A549 (cell line): Measurements from ENCODE around the gene DCDC2. TPM values are rescaled to one million over a fixed set of nuclear protein-coding genes. Genes with fewer than 3 reads are reported as not detected.
"Not testable (repeated sequence)": the region's sequence is repeated elsewhere in the genome, so short reads cannot be mapped to it uniquely, and the experiment has no call there.

ENCODE experiments used
- ATAC-seq, 2 experiments: fragments of 200-7000 bp in 1 of 2; fragments of >200 bp in 1 of 2; cut with Nextera tagmentation in 1 of 2; cut with Tn5 transposase in 1 of 2; 3 replicates each; pipeline versions ENCODE4 v1.8.0 to v1.9.1; 2018 to 2020; ENCODE audit warnings: mild to moderate bottlenecking in 1 of 2, moderate library complexity in 1 of 2
- CTCF ChIA-PET: fragments of 300-600 bp; sonication (Branson Sonifier 250); formaldehyde crosslinking; extraction: SDS; loops from one replicate; lab custom pipeline; 2021; ENCODE audit warnings: antibody characterized with exemption, inconsistent platforms; lab: Yijun Ruan, JAX
- POLR2A ChIA-PET: fragments of 350-600 bp; formaldehyde crosslinking; extraction: SDS; loops from one replicate; lab custom pipeline; 2021; ENCODE audit warnings: antibody characterized with exemption, inconsistent platforms; lab: Yijun Ruan, JAX
- DNase-seq, 2 experiments: peaks; one replicate each; pipeline versions ENCODE4 v3.0.0 to v3.0.0-alpha.2; 2011 to 2016; ENCODE audit warnings: low read depth in 1 of 2, low spot score in 1 of 2
- FAIRE-seq: peaks from 2 replicates; lab custom pipeline; 2011; peaks lifted over from hg19 to GRCh38; lab: Jason Lieb, UNC
- H3K27ac ChIP-seq, 2 experiments: fragments of >200 bp; sonication (Bioruptor Twin); formaldehyde crosslinking; 3 replicates each; pipeline ENCODE4 v1.5.1; 2016 to 2017
- H3K4me1 ChIP-seq: fragments of >200 bp; sonication (Bioruptor Twin); formaldehyde crosslinking; 3 replicates; pipeline ENCODE4 v1.6.1; 2016
- H3K4me2 ChIP-seq: fragments of >200 bp; sonication (Bioruptor Twin); formaldehyde crosslinking; 3 replicates; pipeline ENCODE4 v1.6.1; 2016
- H3K4me3 ChIP-seq: fragments of >200 bp; sonication (Bioruptor Twin); formaldehyde crosslinking; 3 replicates; pipeline ENCODE4 v1.5.1; 2016
- H3K9me3 ChIP-seq: fragments of >200 bp; sonication (Bioruptor Twin); formaldehyde crosslinking; 3 replicates; pipeline ENCODE4 v1.6.1; 2016
- E2F6 ChIP-seq: IDR thresholded peaks from 2 replicates; pipeline ENCODE4 v1.6.1; 2012; ENCODE audit warnings: low read depth, borderline replicate concordance
- ELK1 ChIP-seq: fragments of 150-350 bp; IDR thresholded peaks from 2 replicates; pipeline ENCODE4 v1.6.1; 2014; ENCODE audit warnings: low read depth, mild to moderate bottlenecking, low read length
- HDAC2 ChIP-seq: fragments of 200-600 bp; sonication (generic); IDR thresholded peaks from 2 replicates; pipeline ENCODE4 v1.6.1; 2016
- HES2 ChIP-seq: fragments of >200 bp; sonication (Bioruptor Twin); formaldehyde crosslinking; IDR thresholded peaks from 2 replicates; pipeline ENCODE4 v1.6.1; 2016
- HEYL ChIP-seq: fragments of 250-450 bp; sonication (Bioruptor Pico); IDR thresholded peaks from 2 replicates; pipeline ENCODE4 v1.8.0; 2021; ENCODE audit warnings: mild to moderate bottlenecking, moderate library complexity
- HOXA7 ChIP-seq: fragments of 250-450 bp; sonication (Bioruptor Pico); IDR thresholded peaks from 2 replicates; pipeline ENCODE4 v1.5.0; 2020; ENCODE audit warnings: mild to moderate bottlenecking, moderate library complexity
- HOXB13 ChIP-seq: fragments of 250-450 bp; sonication (Bioruptor Pico); IDR thresholded peaks from 2 replicates; pipeline ENCODE4 v1.5.0; 2020; ENCODE audit warnings: low read depth, mild to moderate bottlenecking, moderate library complexity
- HOXB5 ChIP-seq: fragments of 250-450 bp; sonication (Bioruptor Pico); IDR thresholded peaks from 2 replicates; pipeline ENCODE4 v1.5.0; 2020; ENCODE audit warnings: mild to moderate bottlenecking, moderate library complexity
- JUN ChIP-seq, 2 experiments: fragments of >200 bp; sonication (Bioruptor Twin); formaldehyde crosslinking; IDR thresholded peaks; 2 replicates in 1 of 2; 3 replicates in 1 of 2; pipeline ENCODE4 v1.6.1; 2016 to 2017
- MAFK ChIP-seq: fragments of 450-650 bp; IDR thresholded peaks from 2 replicates; pipeline ENCODE4 v1.6.1; 2014; ENCODE audit not compliant: partially characterized antibody
- MAX ChIP-seq: IDR thresholded peaks from 2 replicates; pipeline ENCODE4 v1.6.1; 2012
- MYC ChIP-seq: IDR thresholded peaks from 2 replicates; pipeline ENCODE4 v1.6.1; 2012; ENCODE audit warnings: mild to moderate bottlenecking, inconsistent platforms, low read length, improper control_type of control experiment, borderline replicate concordance
- NPAS2 ChIP-seq: fragments of 250-450 bp; sonication (Bioruptor Pico); IDR thresholded peaks from 2 replicates; pipeline ENCODE4 v1.8.0; 2022; ENCODE audit warnings: mild to moderate bottlenecking, moderate library complexity, borderline replicate concordance
- NR3C1 ChIP-seq: fragments of >200 bp; sonication (Bioruptor Twin); formaldehyde crosslinking; IDR thresholded peaks from 3 replicates; pipeline ENCODE4 v1.6.1; 2017
- POLR2A ChIP-seq: IDR thresholded peaks from 2 replicates; pipeline ENCODE4 v1.6.1; 2012; ENCODE audit warnings: mild to moderate bottlenecking, low read length
- REST ChIP-seq: fragments of 200-600 bp; sonication (generic); IDR thresholded peaks from 2 replicates; pipeline ENCODE4 v1.6.1; 2016; ENCODE audit warnings: antibody characterized with exemption, mild to moderate bottlenecking, moderate library complexity
- RFX5 ChIP-seq: fragments of 450-650 bp; IDR thresholded peaks from 2 replicates; pipeline ENCODE4 v1.7.1; 2014; ENCODE audit warnings: antibody characterized with exemption, mild to moderate bottlenecking, moderate library complexity
- RNF2 ChIP-seq: fragments of 200-600 bp; sonication (generic); IDR thresholded peaks from 2 replicates; pipeline ENCODE4 v1.6.1; 2016; ENCODE audit warnings: low read depth, mild to moderate bottlenecking, antibody characterized with exemption, moderate library complexity, borderline replicate concordance
- SMC3 ChIP-seq: fragments of >200 bp; sonication (Bioruptor Twin); formaldehyde crosslinking; IDR thresholded peaks from 3 replicates; pipeline ENCODE4 v1.6.1; 2018; ENCODE audit warnings: inconsistent platforms
- ZFP36 ChIP-seq: fragments of 450-650 bp; IDR thresholded peaks from 2 replicates; pipeline ENCODE4 v1.6.1; 2014; ENCODE audit warnings: borderline replicate concordance; ENCODE audit not compliant: partially characterized antibody
- ZNF302 ChIP-seq: fragments of 250-450 bp; sonication (Bioruptor Pico); IDR thresholded peaks from 2 replicates; pipeline ENCODE4 v1.9.0; 2021; ENCODE audit warnings: inconsistent platforms, mild to moderate bottlenecking, moderate library complexity
- WGBS: methylation state at CpG from one replicate; pipeline ENCODE4 v1.1.6; 2017; ENCODE audit errors: missing lambda C conversion rate; 5-methylcytosine and 5-hydroxymethylcytosine counted together
- polyA plus RNA-seq, 4 experiments: library from polyadenylated mRNA; depleted of rRNA in 3 of 4; stranded (reverse); fragments of >200 nt; fragmentation: RNase III in 1 of 4; extraction: RNeasy Plus Mini Kit Qiagen cat#74134 plus additional on column Dnase treatment in 1 of 4; gene quantifications; 2 replicates in 3 of 4; 3 replicates in 1 of 4; pipeline ENCODE4 v1.2.3, GENCODE V29; 2011 to 2017

Gene DCDC2
- polyA plus RNA-seq, 2 of the 4 experiments (the other 2 are of a cell fraction) = 9.1 to 9.4 TPM

GRCh38 chr6:24147511-24148153 lies 210.2 kb downstream of the DCDC2 start:
- ChIA-PET CTCF (interaction anchor here (1.2 kb wide), 1 partner anchor 57 kb away, joined by 3 read pairs; no protein-coding TSS in a partner anchor), POLR2A (no interaction called here)
- Histone ChIP-seq H3K9me3 (no peaks in the 10 kb centered on the region), H3K4me1 (no peaks in the 10 kb centered on the region), H3K27ac (no peak overlapping the region), H3K4me2 (no peak overlapping the region), H3K4me3 (no peak overlapping the region)
- FAIRE-seq (no peak), DNase-seq (no peak), ATAC-seq (no peak)
- TF ChIP-seq RNF2 (no peak), MAX (no peak), NPAS2 (CRISPR knock-in tag) (no peak), HES2 (no peak), HOXB13 (CRISPR knock-in tag) (no peak), MAFK (no peak), HEYL (CRISPR knock-in tag) (no peak), HOXA7 (CRISPR knock-in tag) (no peak), HDAC2 (no peak)
- TF ChIP-seq, all 56 proteins: peak for 0
- WGBS = 41% methylated on average over 8 of the region's 8 CpGs

- no peak overlapping the region for H3K27ac ChIP-seq
- DNase-seq (no peak), ATAC-seq (no peak)
- no peaks in the 10 kb centered on the region for H3K9me3 ChIP-seq
- no peak for TF ChIP-seq RNF2
- TF ChIP-seq POLR2A = no peak
- TF ChIP-seq NR3C1 = no peak
- no peak for TF ChIP-seq ELK1
- no peak for TF ChIP-seq MYC
- TF ChIP-seq ZFP36 = no peak
- TF ChIP-seq REST = no peak
- peak; percentile 42 for TF ChIP-seq MAFK
- TF ChIP-seq, all 56 proteins: peak for 1
- no peak for FAIRE-seq
- Histone ChIP-seq H3K4me3 (no peak overlapping the region), H3K4me2 (no peak overlapping the region), H3K4me1 (no peaks in the 10 kb centered on the region)
- POLR2A ChIA-PET = no interaction called here
- whole genome bisulfite sequencing = 70% methylated on average over 3 of the region's 3 CpGs
- CTCF ChIA-PET = interaction anchor here (1.2 kb wide), 1 partner anchor 58 kb away, joined by 3 read pairs; no protein-coding TSS in a partner anchor
Observed at GRCh38 chr6:24146871-24147270, 211.0 kb downstream of the DCDC2 start.

GRCh38 chr6:24145690-24146131 lies 212.1 kb downstream of the DCDC2 start:
- TF ChIP-seq SMC3 (no peak), RFX5 (no peak), E2F6 (no peak), JUN (IDR thresholded peaks at IDR 0.05) (no peak), MAX (no peak), HOXB5 (CRISPR knock-in tag) (no peak), ZNF302 (CRISPR knock-in tag) (no peak)
- 33% methylated on average over 8 of the region's 9 CpGs for WGBS
- no peak overlapping the region for H3K4me2 ChIP-seq
- H3K27ac ChIP-seq = no peak overlapping the region
- no peak for ATAC-seq
- no peak for FAIRE-seq
- POLR2A ChIA-PET = no interaction called here
- no peak for DNase-seq
- CTCF ChIA-PET = no interaction called here
- no peaks in the 10 kb centered on the region for H3K4me1 ChIP-seq
- no peak overlapping the region for H3K4me3 ChIP-seq
- H3K9me3 ChIP-seq = no peaks in the 10 kb centered on the region

GRCh38 chr6:24142733-24143132 lies 215.1 kb downstream of the DCDC2 start:
- DNase-seq, H3K27ac ChIP-seq, H3K4me3 ChIP-seq, H3K9me3 ChIP-seq, H3K4me1 ChIP-seq, CTCF ChIA-PET, POLR2A ChIA-PET, H3K4me2 ChIP-seq, ATAC-seq, FAIRE-seq: not testable (repeated sequence)
- WGBS = 76% methylated on average over 8 of the region's 8 CpGs
